Thymus (tissue), 11 donors: ENCODE results near the gene LIME1. TPM values are rescaled to one million over a fixed set of nuclear protein-coding genes. Genes with fewer than 3 reads are reported as not detected.
A peak's percentile ranks its signal among the peaks of the same experiment; 100 is the strongest.
"Not testable (repeated sequence)": the region's sequence is repeated elsewhere in the genome, so short reads cannot be mapped to it uniquely, and the experiment has no call there.

Experiments
- DNase-seq, 9 donors: peaks; one replicate each; pipeline ENCODE4 v3.0.0-alpha.2; 2013; ENCODE audit warnings: low spot score in 9 of 9, low read depth in 6 of 9, missing footprints in 1 of 9
- H3K27ac ChIP-seq, 2 donors: one replicate each; pipeline ENCODE4 v1.5.1; 2013; ENCODE audit warnings: control low read depth in 1 of 2, low read depth in 1 of 2, low read length in 1 of 2, mild to moderate bottlenecking in 1 of 2, moderate library complexity in 1 of 2
- H3K27me3 ChIP-seq, 2 donors: one replicate each; pipeline ENCODE4 v1.5.1; 2013; ENCODE audit warnings: low read length in 1 of 2; ENCODE audit not compliant: control insufficient read depth in 2 of 2, insufficient read depth in 1 of 2
- H3K36me3 ChIP-seq, 2 donors: one replicate each; pipeline ENCODE4 v1.5.1; 2013; ENCODE audit warnings: low read length in 1 of 2, mild to moderate bottlenecking in 1 of 2, moderate library complexity in 1 of 2; ENCODE audit not compliant: control insufficient read depth in 2 of 2, insufficient read depth in 2 of 2
- H3K4me1 ChIP-seq, 2 donors: one replicate each; pipeline ENCODE4 v1.5.1; 2013; ENCODE audit warnings: low read length in 2 of 2; ENCODE audit not compliant: control insufficient read depth in 2 of 2, insufficient read depth in 2 of 2
- H3K4me3 ChIP-seq, 2 donors: one replicate each; pipeline ENCODE4 v1.5.1; 2013; ENCODE audit warnings: low read length in 2 of 2, control low read depth in 1 of 2, mild to moderate bottlenecking in 1 of 2
- H3K9me3 ChIP-seq, 2 donors: one replicate each; pipeline ENCODE4 v1.5.1; 2013; ENCODE audit warnings: low read length in 1 of 2, mild to moderate bottlenecking in 1 of 2; ENCODE audit not compliant: control insufficient read depth in 2 of 2, insufficient read depth in 1 of 2
- WGBS: extraction: QIAGEN DNeasy Blood & Tissue Kit; methylation state at CpG from one replicate; pipeline ENCODE4 v1.1.7; 2013; 5-methylcytosine and 5-hydroxymethylcytosine counted together
- polyA plus RNA-seq: library from polyadenylated mRNA; stranded (reverse); fragments of 200-250 nt; gene quantifications from one replicate; pipeline ENCODE4 v1.2.3, GENCODE V29; 2013
- total RNA-seq: library from RNA; stranded (reverse); fragments of 120-200 nt; gene quantifications from one replicate; pipeline ENCODE4 v1.2.4, GENCODE V29; 2013
- donor health status: healthy.

Gene LIME1
- total and polyA plus RNA-seq, 2 donors = 80.5 to 181 TPM

GRCh38 chr20:63772781-63773518 is 36.5 kb downstream of the LIME1 start:
- 96% methylated on average over 20 of the region's 20 CpGs for WGBS
- Histone ChIP-seq H3K27ac (no peak overlapping the region), H3K27me3 (peaks cover 0 to 7% of the 10 kb centered on the region in 2 donors), H3K4me1 (peaks cover 6 to 26% of the 10 kb centered on the region in 2 donors), H3K9me3 (peaks cover 2 to 4% of the 10 kb centered on the region in 2 donors), H3K36me3 (no peaks in the 10 kb centered on the region), H3K4me3 (no peak overlapping the region)
- DNase-seq = no peak

GRCh38 chr20:63773571-63774241 is 37.2 kb downstream of the LIME1 start:
- H3K4me3 ChIP-seq = no peak overlapping the region
- peaks cover 0 to 7% of the 10 kb centered on the region in 2 donors for H3K27me3 ChIP-seq
- H3K4me1 ChIP-seq = peaks cover 6 to 26% of the 10 kb centered on the region in 2 donors
- WGBS = 85% methylated on average over 33 of the region's 33 CpGs
- H3K36me3 ChIP-seq = no peaks in the 10 kb centered on the region
- H3K9me3 ChIP-seq = peaks cover 2 to 4% of the 10 kb centered on the region in 2 donors
- DNase-seq = peak in 1 of 9 donors; percentile 52
- no peak overlapping the region for H3K27ac ChIP-seq

- Histone ChIP-seq H3K27me3 (peaks cover 0 to 7% of the 10 kb centered on the region in 2 donors), H3K27ac (no peak overlapping the region), H3K4me1 (peaks cover 6 to 26% of the 10 kb centered on the region in 2 donors), H3K9me3 (peaks cover 2 to 4% of the 10 kb centered on the region in 2 donors), H3K4me3 (no peak overlapping the region), H3K36me3 (no peaks in the 10 kb centered on the region)
- peak in 2 of 9 donors; percentile 21 to 44 for DNase-seq
- 85% methylated on average over 15 of the region's 15 CpGs for WGBS
Observed at GRCh38 chr20:63774306-63774705, 37.8 kb downstream of the LIME1 start.

- Histone ChIP-seq H3K9me3 (peaks cover 2 to 4% of the 10 kb centered on the region in 2 donors), H3K4me1 (peaks cover 6 to 26% of the 10 kb centered on the region in 2 donors), H3K36me3 (no peaks in the 10 kb centered on the region), H3K27ac (no peak overlapping the region), H3K27me3 (peaks cover 0 to 7% of the 10 kb centered on the region in 2 donors), H3K4me3 (peak overlapping the region in 1 of 2 donors; percentile 13)
- peak in 5 of 9 donors; percentile 29 to 82 (median 60) for DNase-seq
- 70% methylated on average over 67 of the region's 67 CpGs for WGBS
Observed at GRCh38 chr20:63775096-63775978, 38.9 kb downstream of the LIME1 start.

DNA sequence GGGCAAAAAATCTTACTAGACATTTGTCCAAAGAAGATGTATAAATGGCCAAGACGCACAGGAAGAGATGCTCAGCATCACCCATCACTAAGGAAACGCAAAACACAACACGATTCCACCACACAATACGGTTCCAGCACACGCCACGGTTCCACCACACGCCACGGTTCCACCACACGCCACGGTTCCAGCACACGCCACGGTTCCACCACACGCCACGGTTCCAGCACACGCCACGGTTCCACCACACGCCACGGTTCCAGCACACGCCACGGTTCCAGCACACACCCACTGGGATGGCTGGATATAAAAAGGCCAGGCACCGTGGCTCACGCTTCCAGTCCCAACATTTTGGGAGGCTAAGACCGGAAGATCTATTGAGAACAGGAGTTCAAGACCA is 40.4 kb downstream of the LIME1 start:
- H3K4me3 ChIP-seq, H3K36me3 ChIP-seq, H3K9me3 ChIP-seq, H3K27me3 ChIP-seq, H3K27ac ChIP-seq, DNase-seq: not testable (repeated sequence)
- peaks cover 6 to 26% of the 10 kb centered on the region in 2 donors for H3K4me1 ChIP-seq
- WGBS = 97% methylated on average over 23 of the region's 23 CpGs

DNA sequence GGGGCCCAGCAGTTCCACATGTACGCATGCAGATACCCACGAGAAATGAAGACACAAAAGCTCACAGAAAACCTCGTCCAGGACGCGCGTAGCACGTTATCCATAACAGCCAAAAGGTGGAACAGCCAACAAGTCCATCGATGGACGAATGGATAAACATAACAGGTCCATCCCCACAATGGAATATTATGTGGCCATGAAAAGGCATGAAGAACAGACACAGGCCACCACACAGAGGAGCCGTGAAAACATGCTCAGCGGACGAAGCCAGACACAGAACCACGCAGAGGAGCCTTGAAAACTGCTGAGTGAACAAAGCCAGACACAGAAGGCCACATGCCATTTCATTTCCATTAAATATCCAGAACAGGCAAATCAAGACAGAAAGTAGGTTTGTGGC is 41.1 kb downstream of the LIME1 start:
- Histone ChIP-seq H3K27ac (no peak overlapping the region), H3K9me3 (peaks cover 0 to 4% of the 10 kb centered on the region in 2 donors), H3K27me3 (peaks cover 0 to 5% of the 10 kb centered on the region in 2 donors), H3K36me3 (no peaks in the 10 kb centered on the region), H3K4me1 (peaks cover 6 to 33% of the 10 kb centered on the region in 2 donors), H3K4me3 (no peak overlapping the region)
- no peak for DNase-seq
- 98% methylated on average over 13 of the region's 13 CpGs for WGBS

DNA sequence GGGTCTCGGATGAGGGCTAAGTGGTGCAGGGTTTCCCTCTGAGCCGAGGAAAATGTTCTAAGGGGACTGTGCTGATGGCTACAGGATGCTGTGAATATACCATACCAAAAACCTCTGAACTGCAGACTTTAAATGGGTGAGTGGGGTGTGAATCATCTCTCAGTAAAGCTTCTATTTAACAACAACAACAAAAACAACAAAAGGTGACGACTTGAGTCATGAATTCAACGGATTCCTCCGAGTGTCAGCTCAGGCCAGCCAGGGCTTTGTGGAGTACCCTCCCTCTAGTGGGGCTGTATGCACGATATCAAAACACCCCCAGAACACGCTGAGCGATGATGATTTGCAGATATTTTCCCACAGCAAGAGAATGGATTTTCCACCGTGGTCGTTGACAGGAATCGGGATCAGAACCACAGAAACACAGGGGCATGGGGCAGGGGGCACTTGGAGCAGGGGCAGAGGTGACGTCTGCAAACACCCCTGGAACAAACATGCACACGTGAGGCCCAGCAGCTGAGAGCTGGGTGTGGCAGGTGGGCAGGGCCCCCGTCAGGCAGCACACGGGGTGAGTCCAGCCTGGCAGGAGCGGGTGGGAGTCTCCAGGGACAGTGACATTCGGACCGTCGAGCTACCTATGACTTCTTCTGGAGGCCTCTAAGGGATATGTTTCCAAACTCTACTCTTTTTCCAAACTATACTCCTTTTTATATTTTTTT is 41.7 kb downstream of the LIME1 start:
- Histone ChIP-seq H3K4me1 (peaks cover 6 to 28% of the 10 kb centered on the region in 2 donors), H3K9me3 (peaks cover 0 to 4% of the 10 kb centered on the region in 2 donors), H3K4me3 (no peak overlapping the region), H3K27me3 (peaks cover 0 to 5% of the 10 kb centered on the region in 2 donors), H3K27ac (no peak overlapping the region), H3K36me3 (no peaks in the 10 kb centered on the region)
- WGBS = 79% methylated on average over 19 of the region's 19 CpGs
- DNase-seq = no peak

DNA sequence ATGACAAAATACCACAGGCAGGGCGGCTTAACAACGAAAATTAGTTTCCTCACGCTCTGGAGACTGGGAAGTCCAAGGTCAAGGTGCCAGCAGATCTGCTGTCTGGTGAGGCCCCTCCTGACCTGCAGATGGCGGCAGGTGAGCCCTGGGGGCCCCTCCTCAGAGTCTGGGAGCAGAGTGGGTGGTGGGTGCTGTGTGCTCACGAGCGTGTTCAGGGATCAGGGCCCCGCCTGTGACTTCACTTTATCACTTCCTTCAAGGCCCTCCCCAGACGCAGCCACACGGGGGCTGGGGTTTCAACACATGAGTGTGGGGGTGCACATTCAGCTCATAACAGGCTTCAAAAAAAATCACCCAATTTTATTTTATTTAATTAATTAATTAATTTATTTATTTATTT is 42.4 kb downstream of the LIME1 start:
- H3K4me1 ChIP-seq = peaks cover 2 to 22% of the 10 kb centered on the region in 2 donors
- 90% methylated on average over 9 of the region's 9 CpGs for WGBS
- H3K4me3 ChIP-seq = no peak overlapping the region
- H3K36me3 ChIP-seq = no peaks in the 10 kb centered on the region
- H3K27me3 ChIP-seq = peaks cover 0 to 5% of the 10 kb centered on the region in 2 donors
- DNase-seq = no peak
- H3K27ac ChIP-seq = no peak overlapping the region
- no peaks in the 10 kb centered on the region for H3K9me3 ChIP-seq
